H1 (cell line): ENCODE measurements around the gene MMP20. TPM values are rescaled to one million over a fixed set of nuclear protein-coding genes. Genes with fewer than 3 reads are reported as not detected.

Source experiments
- BACH1 ChIP-seq: IDR thresholded peaks from 2 replicates; pipeline ENCODE4 v1.6.1; 2012; ENCODE audit warnings: low read length, improper control_type of control experiment
- KDM1A ChIP-seq: fragments of 200-600, 300-600 bp; sonication (generic); IDR thresholded peaks from 2 replicates; pipeline ENCODE4 v1.7.1; 2016; ENCODE audit warnings: mild to moderate bottlenecking, low read length, borderline replicate concordance
- KDM4A ChIP-seq: IDR thresholded peaks from one replicate; pipeline ENCODE4 v1.7.1; 2012; ENCODE audit warnings: low read depth, mild to moderate bottlenecking, moderate library complexity, low read length, inconsistent platforms; ENCODE audit not compliant: severe bottlenecking
- POLR2AphosphoS5 ChIP-seq: IDR thresholded peaks from 2 replicates; pipeline ENCODE4 v1.6.1; 2011; ENCODE audit warnings: low read depth, low read length
- RBBP5 ChIP-seq: IDR thresholded peaks from 2 replicates; pipeline ENCODE4 v1.7.1; 2012; ENCODE audit warnings: low read depth, mild to moderate bottlenecking, inconsistent platforms, low read length, moderate library complexity, borderline replicate concordance
- SP2 ChIP-seq: IDR thresholded peaks from 2 replicates; pipeline ENCODE4 v1.6.1; 2012; ENCODE audit warnings: mild to moderate bottlenecking, low read length, inconsistent platforms
- SUZ12 ChIP-seq: fragments of 200-600 bp; sonication (generic); IDR thresholded peaks from 2 replicates; pipeline ENCODE4 v1.6.1; 2012; ENCODE audit warnings: mild to moderate bottlenecking, inconsistent platforms, low read length, moderate library complexity, mixed read lengths
- TAF1 ChIP-seq: IDR thresholded peaks from 2 replicates; pipeline ENCODE4 v1.6.1; 2011; ENCODE audit warnings: mild to moderate bottlenecking, low read depth, low read length
- TBP ChIP-seq: IDR thresholded peaks from 2 replicates; pipeline ENCODE4 v1.6.1; 2011; ENCODE audit warnings: low read depth, low read length, improper control_type of control experiment
- polyA plus RNA-seq, 7 experiments: library from polyadenylated mRNA; depleted of rRNA in 3 of 7; stranded (reverse) in 5 of 7; unstranded in 2 of 7; fragments of >200 nt in 5 of 7; fragments of 200-250 nt in 2 of 7; gene quantifications; 1 replicate in 5 of 7; 2 replicates in 1 of 7; 4 replicates in 1 of 7; pipeline versions ENCODE4 v1.2.1 to v1.2.3, GENCODE V29; 2011 to 2013; ENCODE audit warnings: missing spikeins in 2 of 7, mixed read lengths in 2 of 7
- total RNA-seq: library from RNA; stranded (reverse); fragmentation: NEBNext Ultra II Directional; extraction: Animal tissue kit (Norgen Biotek cat#: 25700); gene quantifications from 2 replicates; pipeline ENCODE4 v1.2.1, GENCODE V29; 2021

Gene MMP20
- total and polyA plus RNA-seq, 2 of the 8 experiments (the other 6 are each of a cell fraction or from before 2014, with no cell fraction given) = not detected

DNA sequence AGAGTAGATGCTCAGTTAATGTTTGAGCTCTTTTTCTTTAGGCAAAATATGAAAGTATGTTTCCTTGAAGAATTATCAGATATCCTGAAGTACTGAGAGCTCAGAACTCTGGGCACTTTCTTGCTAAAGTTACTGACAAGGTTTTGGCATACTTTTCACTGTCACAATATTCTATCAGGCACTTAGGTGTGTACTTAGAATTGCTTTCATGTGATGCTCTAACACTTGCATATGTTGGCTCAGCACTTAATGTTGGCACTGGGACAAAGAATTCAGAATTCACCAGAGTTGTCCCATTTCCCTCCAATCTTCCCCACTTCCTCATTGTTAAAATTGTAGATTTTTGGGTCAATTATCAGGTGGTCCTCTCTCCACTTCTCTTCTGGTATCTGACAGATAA is 5.0 kb downstream of the MMP20 start (continued):
- no peak for TF ChIP-seq TBP
- no peak for TF ChIP-seq TAF1
- no peak for TF ChIP-seq KDM4A
- no peak for TF ChIP-seq SP2
- no peak for TF ChIP-seq BACH1
- TF ChIP-seq KDM1A = no peak
- TF ChIP-seq POLR2AphosphoS5 = no peak
- TF ChIP-seq RBBP5 = no peak
- no peak for TF ChIP-seq SUZ12
